H1 (cell line): ENCODE results near the gene AMZ1. TPM values are rescaled to one million over a fixed set of nuclear protein-coding genes. Genes with fewer than 3 reads are reported as not detected.
A peak's percentile ranks its signal among the peaks of the same experiment; 100 is the strongest.

Experiments used
- CTCF ChIA-PET: fragments of 300-600 bp; sonication (Branson Sonifier 250); formaldehyde crosslinking; loops from one replicate; lab custom pipeline; 2021; ENCODE audit not compliant: partially characterized antibody; lab: Charles Lee
- POLR2A ChIA-PET: fragments of 300-600 bp; sonication (Branson Sonifier 250); formaldehyde crosslinking; loops from one replicate; lab custom pipeline; 2021; ENCODE audit warnings: inconsistent platforms; ENCODE audit not compliant: partially characterized antibody; lab: Charles Lee
- DNase-seq, 2 experiments: peaks; one replicate each; pipeline versions ENCODE4 v3.0.0 to v3.0.0-alpha.2; 2010 to 2022; ENCODE audit warnings: low spot score in 2 of 2, low read depth in 1 of 2, mixed read lengths in 1 of 2
- FAIRE-seq: peaks from 2 replicates; lab custom pipeline; 2011; peaks lifted over from hg19 to GRCh38; lab: Jason Lieb, UNC
- H2AFZ ChIP-seq: 2 replicates; pipeline ENCODE4 v1.8.1; 2012; ENCODE audit warnings: low read length, inconsistent platforms
- H2AK5ac ChIP-seq: 2 replicates; pipeline ENCODE4 v1.6.1; 2013; ENCODE audit warnings: low read depth, low read length
- H2BK120ac ChIP-seq: replicated peaks from 2 replicates; pipeline ENCODE3; 2013; ENCODE audit warnings: low read depth, low read length, inconsistent platforms
- H2BK12ac ChIP-seq: 2 replicates; pipeline ENCODE4 v1.6.1; 2013; ENCODE audit warnings: low read depth, low read length
- H2BK15ac ChIP-seq: 2 replicates; pipeline ENCODE4 v1.6.1; 2013; ENCODE audit warnings: low read length
- H2BK20ac ChIP-seq: 2 replicates; pipeline ENCODE4 v1.6.1; 2013; ENCODE audit warnings: low read length
- H2BK5ac ChIP-seq: 2 replicates; pipeline ENCODE4 v1.6.1; 2013; ENCODE audit warnings: low read depth, low read length
- H3K14ac ChIP-seq: 2 replicates; pipeline ENCODE4 v1.6.1; 2013; ENCODE audit warnings: inconsistent platforms; ENCODE audit not compliant: insufficient read length
- H3K18ac ChIP-seq: 2 replicates; pipeline ENCODE4 v1.6.1; 2013; ENCODE audit warnings: low read length; ENCODE audit errors: extremely low read depth
- H3K23ac ChIP-seq: 2 replicates; pipeline ENCODE4 v1.6.1; 2013; ENCODE audit warnings: inconsistent platforms; ENCODE audit not compliant: insufficient read length
- H3K23me2 ChIP-seq: 2 replicates; pipeline ENCODE4 v1.6.1; 2013; ENCODE audit warnings: low read depth, low read length
- H3K27ac ChIP-seq: 2 replicates; pipeline ENCODE4 v1.6.1; 2011; ENCODE audit warnings: low read depth, low read length, inconsistent platforms
- H3K27me3 ChIP-seq, 4 experiments: replicated peaks in 1 of 4; 1 replicate in 1 of 4; 2 replicates in 3 of 4; pipeline versions ENCODE4 v1.6.1 to v1.8.1; 2011 to 2013; ENCODE audit warnings: low read length in 3 of 4, mild to moderate bottlenecking in 3 of 4, inconsistent platforms in 2 of 4, mixed read lengths in 2 of 4, moderate library complexity in 1 of 4; ENCODE audit not compliant: control insufficient read depth in 3 of 4, insufficient read depth in 3 of 4; ENCODE audit errors: extremely low read depth in 1 of 4
- H3K36me3 ChIP-seq, 4 experiments: 2 replicates each; pipeline versions ENCODE4 v1.6.1 to v1.8.1; 2011 to 2013; ENCODE audit warnings: mild to moderate bottlenecking in 4 of 4, low read length in 3 of 4, moderate library complexity in 2 of 4, control low read depth in 1 of 4, inconsistent platforms in 1 of 4; ENCODE audit not compliant: insufficient read depth in 4 of 4, control insufficient read depth in 2 of 4
- H3K4ac ChIP-seq: replicated peaks from 2 replicates; pipeline ENCODE3; 2013; ENCODE audit warnings: low read length, low read depth, mixed read lengths, inconsistent platforms; ENCODE audit not compliant: insufficient read length
- H3K4me1 ChIP-seq, 4 experiments: replicated peaks in 1 of 4; 1 replicate in 1 of 4; 2 replicates in 3 of 4; pipeline versions ENCODE4 v1.6.1 to v1.8.1; 2011 to 2013; ENCODE audit warnings: low read length in 3 of 4, inconsistent platforms in 2 of 4, mixed read lengths in 1 of 4; ENCODE audit not compliant: insufficient read depth in 4 of 4, control insufficient read depth in 3 of 4
- H3K4me2 ChIP-seq, 2 experiments: 2 replicates each; pipeline versions ENCODE4 v1.6.1 to v1.8.1; 2011 to 2013; ENCODE audit warnings: low read depth in 2 of 2, low read length in 2 of 2, control low read depth in 1 of 2, inconsistent platforms in 1 of 2, mild to moderate bottlenecking in 1 of 2; ENCODE audit not compliant: insufficient read depth in 1 of 2
- H3K4me3 ChIP-seq, 4 experiments: fragments of 200-600, 300-600 bp in 1 of 4; sonication (generic), shearing (Covaris generic), sonication (Bioruptor Twin) in 1 of 4; 2 replicates each; pipeline versions ENCODE4 v1.5.1 to v1.8.1; 2011 to 2016; ENCODE audit warnings: low read length in 4 of 4, low read depth in 3 of 4, control low read depth in 2 of 4, inconsistent platforms in 2 of 4, mild to moderate bottlenecking in 2 of 4, mixed read lengths in 1 of 4, moderate library complexity in 1 of 4; ENCODE audit not compliant: insufficient read depth in 2 of 4; ENCODE audit errors: extremely low read depth in 1 of 4
- H3K56ac ChIP-seq: replicated peaks from 2 replicates; pipeline ENCODE3; 2013; ENCODE audit warnings: low read depth, mild to moderate bottlenecking, mixed read lengths, low read length, inconsistent platforms; ENCODE audit not compliant: insufficient read length
- H3K79me1 ChIP-seq: 2 replicates; pipeline ENCODE4 v1.6.1; 2013; ENCODE audit warnings: low read depth, low read length, control low read depth
- H3K79me2 ChIP-seq, 2 experiments: 2 replicates each; pipeline versions ENCODE4 v1.6.1 to v1.8.1; 2012 to 2013; ENCODE audit warnings: low read length in 2 of 2, mild to moderate bottlenecking in 2 of 2, inconsistent platforms in 1 of 2; ENCODE audit not compliant: insufficient read depth in 2 of 2, control insufficient read depth in 1 of 2
- H3K9ac ChIP-seq, 4 experiments: replicated peaks in 1 of 4; 1 replicate in 1 of 4; 2 replicates in 3 of 4; pipeline versions ENCODE4 v1.6.1 to v1.8.1; 2011 to 2013; ENCODE audit warnings: low read depth in 3 of 4, low read length in 3 of 4, control low read depth in 2 of 4, mild to moderate bottlenecking in 2 of 4, moderate library complexity in 2 of 4, inconsistent platforms in 1 of 4; ENCODE audit errors: extremely low read depth in 1 of 4
- H3K9me3 ChIP-seq, 2 experiments: 2 replicates each; pipeline versions ENCODE4 v1.6.1 to v1.8.1; 2012 to 2013; ENCODE audit warnings: mild to moderate bottlenecking in 2 of 2, moderate library complexity in 2 of 2, control low read depth in 1 of 2, inconsistent platforms in 1 of 2, low read depth in 1 of 2, low read length in 1 of 2, mixed read lengths in 1 of 2; ENCODE audit not compliant: insufficient read depth in 2 of 2
- H4K20me1 ChIP-seq, 2 experiments: replicated peaks in 1 of 2; 2 replicates each; pipeline versions ENCODE3 to v1.8.1; 2011 to 2013; ENCODE audit warnings: inconsistent platforms in 2 of 2, low read length in 2 of 2, mild to moderate bottlenecking in 1 of 2; ENCODE audit not compliant: insufficient read depth in 2 of 2, control insufficient read depth in 1 of 2
- H4K5ac ChIP-seq: 2 replicates; pipeline ENCODE4 v1.6.1; 2013; ENCODE audit warnings: low read length, low read depth, mixed read lengths, inconsistent platforms; ENCODE audit not compliant: insufficient read length
- H4K8ac ChIP-seq: 2 replicates; pipeline ENCODE4 v1.8.0; 2013; ENCODE audit warnings: mild to moderate bottlenecking, moderate library complexity, low read length, inconsistent platforms; ENCODE audit not compliant: insufficient read depth; ENCODE audit errors: extremely low read depth
- H4K91ac ChIP-seq: replicated peaks from 2 replicates; pipeline ENCODE3; 2013; ENCODE audit warnings: low read length, mixed read lengths, inconsistent platforms; ENCODE audit not compliant: insufficient read length
- ASH2L ChIP-seq: fragments of 200-600, 300-600 bp; sonication (generic); IDR thresholded peaks from one replicate; pipeline ENCODE4 v1.7.1; 2017; ENCODE audit warnings: low read length
- BRCA1 ChIP-seq: IDR thresholded peaks from 2 replicates; pipeline ENCODE4 v1.6.1; 2012; ENCODE audit warnings: low read depth, low read length, improper control_type of control experiment
- CBX5 ChIP-seq: fragments of 300-800, 300-1000 bp; sonication (generic); IDR thresholded peaks from 2 replicates; pipeline ENCODE4 v1.7.1; 2016; ENCODE audit warnings: antibody characterized with exemption, low read length, low read depth
- CREB1 ChIP-seq: IDR thresholded peaks from 2 replicates; pipeline ENCODE4 v1.6.1; 2012; ENCODE audit warnings: inconsistent platforms
- EGR1 ChIP-seq: IDR thresholded peaks from 2 replicates; pipeline ENCODE4 v1.6.1; 2011; ENCODE audit warnings: low read depth, low read length, borderline replicate concordance
- EP300 ChIP-seq, 2 experiments: IDR thresholded peaks; 1 replicate in 1 of 2; 2 replicates in 1 of 2; pipeline ENCODE4 v1.6.1; 2011 to 2012; ENCODE audit warnings: low read depth in 2 of 2, low read length in 2 of 2, mild to moderate bottlenecking in 2 of 2, borderline replicate concordance in 1 of 2, inconsistent platforms in 1 of 2, moderate library complexity in 1 of 2
- HDAC6 ChIP-seq: IDR thresholded peaks from one replicate; pipeline ENCODE4 v1.7.1; 2012; ENCODE audit warnings: low read depth, mild to moderate bottlenecking, inconsistent platforms, low read length, moderate library complexity
- SIN3A ChIP-seq, 2 experiments: IDR thresholded peaks in 1 of 2; conservative IDR thresholded peaks in 1 of 2; 2 replicates each; pipeline ENCODE4 v1.6.1; 2011 to 2012; ENCODE audit warnings: low read length in 2 of 2, improper control_type of control experiment in 1 of 2, low read depth in 1 of 2, mild to moderate bottlenecking in 1 of 2
- WGBS, 2 experiments: shearing (Covaris generic) in 1 of 2; methylation state at CpG; one replicate each; pipeline versions ENCODE4 v1.1.6 to v1.1.7; 2013 to 2015; ENCODE audit warnings: low lambda C conversion rate in 2 of 2, mixed read lengths in 2 of 2, inconsistent platforms in 1 of 2, low coverage in 1 of 2, missing lambda C conversion rate in 1 of 2; ENCODE audit not compliant: insufficient replicate concordance in 2 of 2, insufficient coverage in 1 of 2, insufficient read length in 1 of 2; ENCODE audit errors: extremely low coverage in 1 of 2, missing lambda C conversion rate in 1 of 2; 5-methylcytosine and 5-hydroxymethylcytosine counted together
- polyA plus RNA-seq, 7 experiments: library from polyadenylated mRNA; depleted of rRNA in 3 of 7; stranded (reverse) in 5 of 7; unstranded in 2 of 7; fragments of >200 nt in 5 of 7; fragments of 200-250 nt in 2 of 7; gene quantifications; 1 replicate in 5 of 7; 2 replicates in 1 of 7; 4 replicates in 1 of 7; pipeline versions ENCODE4 v1.2.1 to v1.2.3, GENCODE V29; 2011 to 2013; ENCODE audit warnings: missing spikeins in 2 of 7, mixed read lengths in 2 of 7
- total RNA-seq: library from RNA; stranded (reverse); fragmentation: NEBNext Ultra II Directional; extraction: Animal tissue kit (Norgen Biotek cat#: 25700); gene quantifications from 2 replicates; pipeline ENCODE4 v1.2.1, GENCODE V29; 2021

AMZ1 gene
- total and polyA plus RNA-seq, 2 of the 8 experiments (the other 6 are each of a cell fraction or from before 2014, with no cell fraction given), result 0.59 to 1.4 TPM

- 40% methylated on average over 37 of the region's 39 CpGs; no CpG with 5 or more reads in 1 of the 2 experiments for WGBS, 2 experiments
- H3K9ac ChIP-seq, result peak overlapping the region in 2 of 4 experiments; percentile 45 to 57; a peak in 4 of 7 replicates
- DNase-seq, result peak in 1 of 2 experiments; percentile 87
- peak in 1 of 2 experiments; percentile 63; a peak in 1 of 3 replicates for TF ChIP-seq EP300 (IDR thresholded peaks at IDR 0.05; ENCODE audit: borderline replicate concordance in 1 of 2, low read depth in 2 of 2, low read length in 2 of 2)
- TF ChIP-seq HDAC6, result no peak
- TF ChIP-seq SIN3A (conservative IDR thresholded peaks at IDR 0.05 in 1 of 2, IDR thresholded peaks at IDR 0.05 in 1 of 2; ENCODE audit: low read depth in 1 of 2, low read length in 2 of 2), result 0 out of 4 replicates have a peak, but pooled peaks have one; percentile 33 to 38
- TF ChIP-seq BRCA1, result no peak
- TF ChIP-seq CREB1, result peak; percentile 73
- TF ChIP-seq ASH2L, result peak; percentile 66
- TF ChIP-seq CBX5, result no peak
- TF ChIP-seq EGR1, result no peak
Observed at GRCh38 chr7:2641406-2642393, 46.3 kb upstream of the AMZ1 start.

More at GRCh38 chr7:2641406-2642393, 46.3 kb upstream of the AMZ1 start:
- ChIA-PET CTCF (interaction anchor here (0.8 to 4.6 kb wide), 7 partner anchors 13 to 74 kb away, joined by 3 to 29 read pairs (median 14); no protein-coding TSS in a partner anchor), POLR2A (interaction anchor here (1.3 to 6.8 kb wide), 3 partner anchors 11 to 83 kb away, joined by 5 to 52 read pairs (median 5); partner anchors contain the start of genes IQCE and TTYH3)
- Histone ChIP-seq H3K27me3 (no peaks in the 10 kb centered on the region), H2AK5ac (0 out of 2 replicates have a peak overlapping the region, but pooled peaks have one; percentile 83), H3K4me2 (peak overlapping the region; percentile 54 to 60; a peak in 3 of 4 replicates), H3K18ac (peak overlapping the region; percentile 32; the same call in 1 of the 2 replicates), H2BK12ac (peak overlapping the region; percentile 68; the same call in 1 of the 2 replicates), H4K20me1 (peaks cover 29 to 46% of the 10 kb centered on the region in 2 experiments), H3K36me3 (no peaks in the 10 kb centered on the region), H3K79me2 (peaks cover 0 to 66% of the 10 kb centered on the region in 2 experiments; a peak in 3 of 4 replicates), H3K9me3 (no peaks in the 10 kb centered on the region), H3K27ac (peak overlapping the region; percentile 68; the same call in 1 of the 2 replicates), H2BK5ac (peak overlapping the region; percentile 64), H2BK120ac (peak overlapping the region; percentile 54), H3K23ac (no peak overlapping the region), H3K23me2 (no peaks in the 10 kb centered on the region; the same call in 1 of the 2 replicates), H3K4me1 (peaks cover 3 to 46% (median 39%) of the 10 kb centered on the region in 4 experiments), H3K4me3 (peak overlapping the region in 2 of 4 experiments; percentile 19 to 41; a peak in 4 of 8 replicates), H3K14ac (no peak overlapping the region), H2BK15ac (0 out of 2 replicates have a peak overlapping the region, but pooled peaks have one; percentile 88), H3K56ac (peak overlapping the region; percentile 46), H3K79me1 (peaks cover 33% of the 10 kb centered on the region), H4K91ac (peak overlapping the region; percentile 65), H4K5ac (peak overlapping the region; percentile 67), H3K4ac (peak overlapping the region; percentile 85), H2BK20ac (no peak overlapping the region), H4K8ac (peak overlapping the region; percentile 39; the same call in 1 of the 2 replicates), H2AFZ (no peak overlapping the region)
- FAIRE-seq, result no peak
